Astrocyte (in vitro differentiated cells and primary cell): ENCODE results near the gene PBX3. TPM values are rescaled to one million over a fixed set of nuclear protein-coding genes. Genes with fewer than 3 reads are reported as not detected.

Experiments
- DNase-seq: peaks from one replicate; pipeline ENCODE4 v3.0.0-alpha.2; 2010; ENCODE audit warnings: low read depth
- FAIRE-seq: peaks from 2 replicates; lab custom pipeline; 2011; peaks lifted over from hg19 to GRCh38; lab: Jason Lieb, UNC
- H2AFZ ChIP-seq: 2 replicates; pipeline ENCODE4 v1.6.0; 2012; ENCODE audit warnings: low read depth, low read length, inconsistent platforms
- H3K27ac ChIP-seq: 2 replicates; pipeline ENCODE4 v1.5.1; 2011; ENCODE audit warnings: low read depth, low read length, inconsistent platforms
- H3K27me3 ChIP-seq: 2 replicates; pipeline ENCODE4 v1.6.0; 2011; ENCODE audit warnings: low read length, inconsistent platforms; ENCODE audit not compliant: insufficient read depth
- H3K36me3 ChIP-seq: 2 replicates; pipeline ENCODE4 v1.5.1; 2011; ENCODE audit warnings: low read length, inconsistent platforms; ENCODE audit not compliant: insufficient read depth
- H3K4me1 ChIP-seq: 2 replicates; pipeline ENCODE4 v1.5.1; 2011; ENCODE audit warnings: low read length, inconsistent platforms; ENCODE audit not compliant: insufficient read depth
- H3K4me2 ChIP-seq: 2 replicates; pipeline ENCODE4 v1.6.0; 2012; ENCODE audit warnings: low read length, inconsistent platforms
- H3K4me3 ChIP-seq: 2 replicates; pipeline ENCODE4 v1.5.1; 2011; ENCODE audit warnings: low read depth, mild to moderate bottlenecking, low read length, inconsistent platforms; ENCODE audit not compliant: insufficient read depth
- H3K79me2 ChIP-seq: 2 replicates; pipeline ENCODE4 v1.6.0; 2012; ENCODE audit warnings: mild to moderate bottlenecking, low read length, inconsistent platforms; ENCODE audit not compliant: insufficient read depth
- H3K9ac ChIP-seq: 2 replicates; pipeline ENCODE4 v1.6.0; 2012; ENCODE audit warnings: mild to moderate bottlenecking, low read length, inconsistent platforms
- H3K9me3 ChIP-seq: 2 replicates; pipeline ENCODE4 v1.5.1; 2012; ENCODE audit warnings: low read depth, mild to moderate bottlenecking, low read length, inconsistent platforms; ENCODE audit not compliant: insufficient read depth
- H4K20me1 ChIP-seq: 2 replicates; pipeline ENCODE4 v1.6.0; 2012; ENCODE audit warnings: low read length, inconsistent platforms; ENCODE audit not compliant: insufficient read depth
- H3K27ac Mint-ChIP-seq: one replicate; pipeline ENCODE4 v1.8.0; 2021; ENCODE audit warnings: mild to moderate bottlenecking, mixed read lengths; ENCODE audit not compliant: unreplicated experiment
- H3K27me3 Mint-ChIP-seq: one replicate; pipeline ENCODE4 v1.8.0; 2021; ENCODE audit warnings: low read depth, mixed read lengths; ENCODE audit not compliant: unreplicated experiment
- H3K36me3 Mint-ChIP-seq: one replicate; pipeline ENCODE4 v1.8.0; 2021; ENCODE audit warnings: low read depth, mixed read lengths; ENCODE audit not compliant: unreplicated experiment
- H3K4me1 Mint-ChIP-seq: one replicate; pipeline ENCODE4 v1.8.0; 2021; ENCODE audit warnings: low read depth, mixed read lengths; ENCODE audit not compliant: unreplicated experiment
- H3K4me3 Mint-ChIP-seq: one replicate; pipeline ENCODE4 v1.8.0; 2021; ENCODE audit warnings: mild to moderate bottlenecking, moderate library complexity, mixed read lengths; ENCODE audit not compliant: unreplicated experiment
- H3K9me3 Mint-ChIP-seq: one replicate; pipeline ENCODE4 v1.8.0; 2021; ENCODE audit warnings: mild to moderate bottlenecking, mixed read lengths; ENCODE audit not compliant: unreplicated experiment
- CTCF ChIP-seq: IDR thresholded peaks from 2 replicates; pipeline ENCODE4 v1.5.1; 2011; ENCODE audit warnings: low read depth, mild to moderate bottlenecking, inconsistent platforms, low read length, moderate library complexity; ENCODE audit not compliant: insufficient read depth
- EZH2 ChIP-seq: IDR thresholded peaks from 2 replicates; pipeline ENCODE4 v1.6.1; 2012; ENCODE audit warnings: mild to moderate bottlenecking, low read length, inconsistent platforms; ENCODE audit not compliant: insufficient read depth
- total RNA-seq: library from RNA; stranded (reverse); gene quantifications from 2 replicates; pipeline ENCODE4 v1.2.1, GENCODE V29; 2021

Gene PBX3
- total RNA-seq, 1 donor from 2014 or later, result 51.2 TPM

- peaks cover 4% of the 10 kb centered on the region for H3K27me3 Mint-ChIP-seq
- H3K27me3 ChIP-seq, result no peaks in the 10 kb centered on the region
- H2AFZ ChIP-seq, result no peak overlapping the region
- H3K27ac Mint-ChIP-seq, result no peak overlapping the region
- no peaks in the 10 kb centered on the region for H4K20me1 ChIP-seq
- no peaks in the 10 kb centered on the region for H3K79me2 ChIP-seq
- DNase-seq (no peak), FAIRE-seq (no peak)
- no peaks in the 10 kb centered on the region for H3K36me3 Mint-ChIP-seq
- no peak overlapping the region for H3K4me3 Mint-ChIP-seq
- no peaks in the 10 kb centered on the region for H3K4me1 ChIP-seq
- H3K36me3 ChIP-seq, result no peaks in the 10 kb centered on the region
- no peak overlapping the region for H3K4me2 ChIP-seq
- no peaks in the 10 kb centered on the region for H3K9me3 ChIP-seq
- H3K9me3 Mint-ChIP-seq, result peaks cover 22% of the 10 kb centered on the region
- no peak overlapping the region for H3K27ac ChIP-seq
- TF ChIP-seq EZH2 (no peak), CTCF (no peak)
- H3K9ac ChIP-seq, result no peak overlapping the region
- peaks cover 2% of the 10 kb centered on the region for H3K4me1 Mint-ChIP-seq
- H3K4me3 ChIP-seq, result no peak overlapping the region
Measured at GRCh38 chr9:125977223-125977622, 230.1 kb downstream of the PBX3 start.

- H3K4me3 Mint-ChIP-seq, result no peak overlapping the region
Measured at GRCh38 chr9:125979383-125979782, 232.2 kb downstream of the PBX3 start.

More at GRCh38 chr9:125979383-125979782, 232.2 kb downstream of the PBX3 start:
- Histone ChIP-seq H3K9ac (no peak overlapping the region), H3K27me3 (no peaks in the 10 kb centered on the region), H3K36me3 (no peaks in the 10 kb centered on the region), H4K20me1 (no peaks in the 10 kb centered on the region), H3K4me3 (no peak overlapping the region), H3K27ac (no peak overlapping the region), H3K9me3 (no peaks in the 10 kb centered on the region), H3K79me2 (no peaks in the 10 kb centered on the region), H3K4me1 (no peaks in the 10 kb centered on the region), H3K4me2 (no peak overlapping the region), H2AFZ (no peak overlapping the region)
- Mint-ChIP-seq H3K4me1 (peaks cover 2% of the 10 kb centered on the region), H3K36me3 (no peaks in the 10 kb centered on the region), H3K9me3 (peaks cover 22% of the 10 kb centered on the region), H3K27me3 (peaks cover 3% of the 10 kb centered on the region), H3K27ac (no peak overlapping the region)
- no peak for TF ChIP-seq CTCF
- TF ChIP-seq EZH2, result no peak
- no peak for FAIRE-seq
- DNase-seq, result no peak
